HG03354 (cell line): ENCODE measurements around the gene CHAD.

Source experiments
- ATAC-seq: cut with Tn5 transposase; IDR thresholded peaks from one replicate; pipeline ENCODE4 v1.9.1; 2021; ENCODE audit warnings: mild to moderate bottlenecking; ENCODE audit not compliant: unreplicated experiment, poor library complexity, severe bottlenecking

CHAD gene

GRCh38 chr17:50495217-50495823, 26.6 kb upstream of the CHAD start:
- ATAC-seq: no peak

DNA sequence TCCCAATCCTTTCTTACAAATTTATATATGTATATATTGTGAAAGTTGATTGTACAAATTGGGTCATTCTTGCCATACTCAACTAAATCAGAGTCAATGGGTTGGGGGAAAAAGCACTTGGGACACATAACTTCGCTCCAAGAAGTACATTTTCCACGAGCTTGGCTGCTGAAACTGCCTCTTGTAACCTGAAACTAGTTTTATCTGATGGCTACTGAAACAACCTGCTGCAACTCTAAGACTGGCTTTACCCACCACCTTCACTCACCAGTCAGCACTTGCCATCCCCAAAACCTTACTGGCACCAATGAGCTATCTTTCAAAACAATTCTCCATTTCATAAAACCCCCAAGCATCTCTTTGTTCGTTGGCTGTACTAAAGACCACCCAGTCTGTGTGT, 25.1 kb upstream of the CHAD start:
- ATAC-seq: no peak

DNA sequence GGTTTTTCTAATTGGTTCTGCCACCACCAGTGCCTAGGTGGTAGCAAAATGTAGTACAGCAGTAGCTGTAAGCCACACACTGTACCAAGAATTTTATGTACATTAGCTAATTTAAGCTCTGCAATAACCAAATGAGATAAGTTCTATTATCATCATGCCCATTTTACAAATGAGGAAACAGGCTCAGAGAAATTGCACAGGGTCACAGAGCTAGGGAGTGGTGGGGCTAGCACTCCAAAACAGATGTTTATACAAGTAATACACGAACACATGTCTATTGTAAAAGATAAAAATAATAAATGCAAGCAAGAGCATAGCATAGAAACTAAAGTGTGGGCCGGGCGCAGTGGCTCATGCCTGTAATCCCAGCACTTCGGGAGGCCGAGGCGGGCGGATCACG, 23.5 kb upstream of the CHAD start:
- no peak for ATAC-seq

DNA sequence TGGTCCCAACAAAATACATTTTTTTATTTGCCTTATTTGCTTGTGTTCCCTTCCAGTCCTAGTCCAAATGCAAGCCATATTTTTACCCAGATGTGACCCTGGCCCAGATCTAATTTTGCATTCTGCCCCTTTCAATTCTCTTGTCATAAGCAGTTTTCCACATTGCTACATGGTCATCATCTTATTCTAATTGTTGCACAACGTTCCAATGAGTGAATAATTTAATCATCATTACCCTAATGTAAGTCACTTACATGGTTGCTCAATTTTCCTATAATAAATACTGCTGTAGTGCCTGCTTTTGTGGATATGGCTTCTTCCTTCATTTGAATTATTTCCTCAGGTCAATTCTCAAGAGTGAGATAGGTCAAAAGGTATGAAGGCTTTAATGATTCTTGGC, 22.8 kb upstream of the CHAD start:
- no peak for ATAC-seq

GRCh38 chr17:50488880-50489279, 20.2 kb upstream of the CHAD start:
- ATAC-seq: no peak

DNA sequence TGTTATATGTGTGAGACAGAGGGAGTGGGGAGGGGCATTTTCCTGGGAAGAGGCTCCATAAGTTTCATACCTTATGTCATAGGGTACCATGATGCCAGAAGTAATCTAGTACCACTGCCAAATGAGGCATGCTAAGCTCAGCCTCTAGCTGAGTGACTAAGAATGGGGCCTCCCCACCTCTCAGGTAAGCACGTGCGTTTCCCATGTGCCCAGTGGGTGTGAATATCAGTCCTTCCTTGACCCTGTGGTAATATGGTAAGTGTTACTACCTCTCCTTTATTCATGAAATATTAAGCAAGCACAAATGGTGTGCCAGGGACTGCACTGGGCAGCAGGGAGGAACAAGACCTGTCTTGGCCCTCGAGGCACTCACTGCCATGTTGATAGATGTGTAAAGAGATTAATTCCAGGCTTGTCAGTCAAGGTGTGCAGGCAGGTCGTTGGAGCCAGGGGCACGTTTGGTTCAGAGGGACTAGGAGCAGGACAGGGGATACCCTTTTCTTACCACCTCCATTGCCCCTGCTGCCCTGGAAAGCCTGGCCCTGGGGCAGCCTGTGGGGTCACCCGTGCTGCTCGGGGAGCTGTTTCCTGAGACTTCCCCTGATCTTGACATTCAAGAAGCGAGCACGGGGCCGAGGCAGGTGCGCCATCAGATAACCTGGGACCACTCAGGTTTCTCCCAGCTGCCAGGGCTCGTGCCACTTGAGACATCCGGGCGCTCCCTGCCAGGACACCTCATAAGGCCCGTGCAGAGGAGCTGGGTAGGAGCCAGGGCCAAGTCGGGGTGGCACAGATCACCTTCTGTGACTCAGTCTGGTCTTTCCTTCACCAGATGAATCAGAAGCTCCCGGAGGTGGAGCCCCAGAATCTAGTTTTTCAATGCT, 18.8 kb upstream of the CHAD start:
- ATAC-seq: no peak

GRCh38 chr17:50484386-50485155, 15.9 kb upstream of the CHAD start:
- no peak for ATAC-seq

GRCh38 chr17:50483266-50483665, 14.6 kb upstream of the CHAD start:
- ATAC-seq: no peak

DNA sequence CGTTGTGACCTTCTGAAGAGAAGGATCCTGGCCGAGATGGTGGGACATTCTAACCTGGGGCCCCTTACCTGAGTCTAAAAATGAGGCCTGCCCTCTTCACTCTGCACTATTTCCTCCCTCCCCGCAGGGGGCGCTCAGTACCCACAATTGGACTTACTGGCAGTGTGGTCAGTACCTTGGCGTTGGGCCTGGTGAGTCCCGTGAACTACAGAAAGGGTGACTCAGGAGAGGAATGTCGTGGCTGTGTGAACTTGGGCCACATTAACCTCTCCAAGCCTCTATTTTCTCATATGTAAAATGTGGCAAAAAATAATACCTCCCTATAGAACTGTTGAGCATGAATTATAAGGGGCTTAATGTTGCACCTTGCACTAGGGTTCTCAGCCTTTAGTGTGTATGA, 13.8 kb upstream of the CHAD start:
- ATAC-seq: no peak

DNA sequence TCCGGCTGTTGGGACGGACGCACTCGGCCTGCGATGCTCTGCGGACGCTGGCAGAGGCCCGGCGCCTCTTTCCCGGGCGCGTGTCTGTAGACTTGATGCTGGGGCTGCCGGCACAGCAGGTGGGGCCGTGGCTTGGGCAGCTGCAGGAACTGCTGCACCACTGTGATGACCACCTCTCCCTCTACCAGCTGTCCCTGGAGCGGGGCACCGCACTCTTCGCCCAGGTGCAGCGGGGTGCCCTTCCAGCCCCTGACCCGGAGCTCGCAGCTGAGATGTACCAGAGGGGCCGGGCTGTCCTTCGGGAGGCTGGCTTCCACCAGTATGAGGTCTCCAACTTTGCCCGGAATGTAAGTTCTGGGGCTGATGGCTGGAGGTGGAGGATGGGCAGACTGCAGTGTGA, 13.4 kb upstream of the CHAD start:
- no peak for ATAC-seq

- ATAC-seq: no peak
Observed at GRCh38 chr17:50481648-50482047, 13.0 kb upstream of the CHAD start.

GRCh38 chr17:50480854-50481490, 12.3 kb upstream of the CHAD start:
- no peak for ATAC-seq

DNA sequence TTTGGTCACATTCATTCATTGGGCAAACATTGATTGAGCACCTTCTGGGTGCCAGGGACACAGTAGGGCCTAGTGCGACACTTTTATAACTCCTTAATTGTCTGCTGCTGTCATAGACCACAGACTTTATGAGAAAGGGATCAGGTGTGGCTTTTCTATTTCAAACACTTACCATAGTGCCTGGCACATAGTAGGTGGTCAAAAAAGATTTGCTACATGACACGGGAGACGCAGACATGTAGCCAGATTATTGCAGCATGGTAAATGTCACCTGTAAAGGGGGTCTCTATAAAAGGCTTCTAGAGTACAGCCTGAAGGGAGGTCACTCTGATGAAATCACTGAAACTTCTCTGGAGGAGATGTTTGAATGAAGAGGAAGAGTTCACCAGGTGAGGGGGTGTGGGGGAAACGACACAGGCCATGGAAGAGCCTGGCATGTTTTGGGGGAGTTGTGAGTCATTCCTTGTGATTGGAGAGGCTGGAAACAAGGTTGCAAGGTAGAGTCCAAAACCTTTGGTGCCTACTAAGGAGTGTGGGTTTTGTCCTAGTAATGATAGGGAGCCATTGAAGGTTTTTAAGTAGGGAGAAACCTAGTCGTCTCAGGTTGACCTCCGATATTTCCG, 11.6 kb upstream of the CHAD start:
- ATAC-seq: no peak

DNA sequence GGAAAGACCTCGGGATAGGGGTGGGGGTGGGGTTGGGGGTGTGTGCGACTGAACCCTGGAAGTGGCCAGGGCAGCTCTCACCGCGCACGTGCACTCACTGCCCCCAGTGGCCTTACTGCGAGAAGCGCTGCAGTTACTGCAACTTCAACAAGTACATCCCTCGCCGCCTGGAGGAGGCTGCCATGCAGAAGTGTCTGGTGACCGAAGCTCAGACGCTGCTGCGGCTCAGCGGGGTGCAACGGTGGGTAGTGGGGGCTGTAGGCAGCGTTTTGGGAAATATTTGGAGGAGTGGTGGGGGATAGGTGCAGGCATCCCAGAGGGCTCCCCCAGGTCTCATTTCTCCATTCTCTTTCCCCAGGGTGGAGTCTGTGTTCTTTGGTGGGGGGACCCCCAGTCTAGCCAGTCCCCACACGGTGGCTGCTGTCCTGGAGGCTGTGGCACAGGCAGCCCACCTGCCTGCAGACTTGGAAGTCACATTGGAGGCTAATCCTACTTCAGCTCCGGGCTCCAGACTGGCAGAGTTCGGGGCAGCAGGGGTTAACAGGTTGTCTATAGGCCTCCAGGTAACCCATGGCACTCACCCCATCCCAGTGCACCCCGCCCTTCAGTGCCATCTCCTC, 11.0 kb upstream of the CHAD start:
- ATAC-seq: peak; percentile 47

GRCh38 chr17:50478391-50479381, 10.0 kb upstream of the CHAD start, which contains the start of gene RSAD1:
Gene RSAD1, plus strand, starts transcription at chr17:50478860. Its CDS starts 25 bp downstream, at chr17:50478885.
- ATAC-seq: peak; percentile 87

GRCh38 chr17:50477976-50478375, 9.3 kb upstream of the CHAD start:
- ATAC-seq: no peak

GRCh38 chr17:50476545-50477315, 8.1 kb upstream of the CHAD start:
- ATAC-seq: no peak
